Gastroesophageal sphincter (tissue), 4 donors: ENCODE data around the gene TRIL. TPM values are rescaled to one million over a fixed set of nuclear protein-coding genes. Genes with fewer than 3 reads are reported as not detected.

Experiments
- ATAC-seq: fragments of 150-250 bp; one replicate; pipeline ENCODE4 v1.9.1; 2016; ENCODE audit warnings: mild to moderate bottlenecking, moderate library complexity
- H3K27ac ChIP-seq, 4 donors: fragments of 200-600 bp; sonication (generic) in 3 of 4; 1 replicate in 3 of 4; 2 replicates in 1 of 4; pipeline ENCODE4 v1.5.1; 2016 to 2019
- H3K27me3 ChIP-seq: fragments of 200-600 bp; sonication (generic); one replicate; pipeline ENCODE4 v1.5.1; 2019
- H3K36me3 ChIP-seq, 2 donors: fragments of 200-600 bp; sonication (generic); one replicate each; pipeline ENCODE4 v1.5.1; 2019; ENCODE audit warnings: control low read depth in 1 of 2
- H3K4me1 ChIP-seq, 3 donors: fragments of 200-600 bp; sonication (generic); 1 replicate in 2 of 3; 2 replicates in 1 of 3; pipeline ENCODE4 v1.5.1; 2016 to 2019; ENCODE audit warnings: control low read depth in 2 of 3
- H3K4me3 ChIP-seq, 2 donors: fragments of 200-600 bp; sonication (generic); one replicate each; pipeline ENCODE4 v1.5.1; 2019; ENCODE audit warnings: mild to moderate bottlenecking in 1 of 2, moderate library complexity in 1 of 2
- H3K9me3 ChIP-seq, 3 donors: fragments of 200-600 bp; sonication (generic); one replicate each; pipeline ENCODE4 v1.5.1; 2017 to 2019; ENCODE audit warnings: control low read depth in 2 of 3
- CTCF ChIP-seq, 4 experiments: fragments of 200-600 bp in 2 of 4; fragments of 450-650 bp in 2 of 4; sonication (generic) in 1 of 4; IDR thresholded peaks; one replicate each; pipeline ENCODE4 v1.5.1; 2017 to 2019; ENCODE audit warnings: antibody characterized with exemption in 4 of 4, mild to moderate bottlenecking in 2 of 4, moderate library complexity in 2 of 4
- EP300 ChIP-seq: sonication (generic); formaldehyde crosslinking; IDR thresholded peaks from one replicate; pipeline ENCODE4 v1.6.1; 2017; ENCODE audit warnings: antibody characterized with exemption, mild to moderate bottlenecking
- POLR2A ChIP-seq, 2 donors: fragments of 450-650 bp; IDR thresholded peaks; one replicate each; pipeline ENCODE4 v1.6.1; 2017; ENCODE audit warnings: antibody characterized with exemption in 2 of 2, mild to moderate bottlenecking in 2 of 2, moderate library complexity in 1 of 2
- POLR2AphosphoS5 ChIP-seq: sonication (generic); formaldehyde crosslinking; IDR thresholded peaks from one replicate; pipeline ENCODE4 v1.6.1; 2017; ENCODE audit warnings: antibody characterized with exemption
- WGBS, 2 donors: methylation state at CpG; one replicate each; pipeline ENCODE4 v1.1.5; 2018; ENCODE audit warnings: low coverage in 1 of 2; 5-methylcytosine and 5-hydroxymethylcytosine counted together
- total RNA-seq, 4 donors: library from RNA; depleted of rRNA; stranded (reverse); fragments of >200 nt; gene quantifications; one replicate each; pipeline ENCODE4 v1.1.0, GENCODE V29; 2016

Gene TRIL
- total RNA-seq, 4 donors from 2014 or later: 1.6 to 6.6 (median 3.9) TPM

GRCh38 chr7:28937619-28938018 is 20.5 kb downstream of the TRIL start:
- WGBS, 2 donors: 48 to 86% methylated on average over 2 to 6 of the region's 7 CpGs
- no peak for ATAC-seq
- TF ChIP-seq POLR2AphosphoS5 (no peak), CTCF (IDR thresholded peaks at IDR 0.05) (no peak), POLR2A (IDR thresholded peaks at IDR 0.05) (no peak), EP300 (no peak)

GRCh38 chr7:28937103-28937502 is 21.0 kb downstream of the TRIL start:
- peaks cover 8% of the 10 kb centered on the region for H3K27me3 ChIP-seq
- no peak for ATAC-seq
- no peaks in the 10 kb centered on the region for H3K36me3 ChIP-seq
- no peaks in the 10 kb centered on the region for H3K9me3 ChIP-seq
- TF ChIP-seq POLR2AphosphoS5: no peak
- no peak for TF ChIP-seq EP300
- TF ChIP-seq POLR2A (IDR thresholded peaks at IDR 0.05): no peak
- TF ChIP-seq CTCF (IDR thresholded peaks at IDR 0.05): no peak
- 60 to 76% methylated on average over 4 to 5 of the region's 6 CpGs for WGBS, 2 donors
- H3K27ac ChIP-seq: no peak overlapping the region
- H3K4me1 ChIP-seq: peaks cover 0 to 13% (median 7%) of the 10 kb centered on the region in 3 donors
- H3K4me3 ChIP-seq: no peak overlapping the region

More at GRCh38 chr7:28937619-28938018, 20.5 kb downstream of the TRIL start:
- Histone ChIP-seq H3K36me3 (no peaks in the 10 kb centered on the region), H3K27me3 (peaks cover 8% of the 10 kb centered on the region), H3K4me1 (peaks cover 0 to 13% (median 7%) of the 10 kb centered on the region in 3 donors), H3K27ac (no peak overlapping the region), H3K9me3 (no peaks in the 10 kb centered on the region), H3K4me3 (no peak overlapping the region)

GRCh38 chr7:28933846-28934320 is 24.2 kb downstream of the TRIL start:
- H3K9me3 ChIP-seq: no peaks in the 10 kb centered on the region
- H3K27ac ChIP-seq: no peak overlapping the region
- no peak for ATAC-seq
- peaks cover 8% of the 10 kb centered on the region for H3K27me3 ChIP-seq
- no peak overlapping the region for H3K4me3 ChIP-seq
- WGBS, 2 donors: 60 to 100% methylated on average over 1 to 2 of the region's 2 CpGs
- H3K36me3 ChIP-seq: no peaks in the 10 kb centered on the region
- peaks cover 0 to 13% (median 7%) of the 10 kb centered on the region in 3 donors for H3K4me1 ChIP-seq
- no peak for TF ChIP-seq POLR2A (IDR thresholded peaks at IDR 0.05)
- TF ChIP-seq EP300: no peak
- no peak for TF ChIP-seq CTCF (IDR thresholded peaks at IDR 0.05)
- TF ChIP-seq POLR2AphosphoS5: no peak

- WGBS, 2 donors: 82 to 85% methylated on average over 2 to 3 of the region's 3 CpGs
- H3K27me3 ChIP-seq: peaks cover under 1% of the 10 kb centered on the region
Measured at GRCh38 chr7:28931565-28931964, 26.6 kb downstream of the TRIL start.

More at GRCh38 chr7:28931565-28931964, 26.6 kb downstream of the TRIL start:
- peaks cover 0 to 23% (median 7%) of the 10 kb centered on the region in 3 donors for H3K4me1 ChIP-seq
- TF ChIP-seq CTCF (IDR thresholded peaks at IDR 0.05) (no peak), POLR2AphosphoS5 (no peak), POLR2A (IDR thresholded peaks at IDR 0.05) (no peak), EP300 (no peak)
- no peak for ATAC-seq
- H3K36me3 ChIP-seq: no peaks in the 10 kb centered on the region
- no peak overlapping the region for H3K27ac ChIP-seq
- H3K9me3 ChIP-seq: no peaks in the 10 kb centered on the region
- H3K4me3 ChIP-seq: no peak overlapping the region
